ENCODE results near the gene AOPEP. TPM values are rescaled to one million over a fixed set of nuclear protein-coding genes. Genes with fewer than 3 reads are reported as not detected.

Gene AOPEP
- total RNA-seq, 1 donor from 2014 or later = 25.8 TPM

- H3K27ac Mint-ChIP-seq (ENCODE audit: unreplicated experiment) = no peak overlapping the region
- no peaks in the 10 kb centered on the region for H3K36me3 Mint-ChIP-seq (ENCODE audit: unreplicated experiment)
- peaks cover 3% of the 10 kb centered on the region for H3K27me3 Mint-ChIP-seq (ENCODE audit: unreplicated experiment)
- no peak for DNase-seq
- H3K9me3 Mint-ChIP-seq (ENCODE audit: unreplicated experiment) = peaks cover 4% of the 10 kb centered on the region
- no peak overlapping the region for H3K4me3 Mint-ChIP-seq (ENCODE audit: unreplicated experiment)
- no peaks in the 10 kb centered on the region for H3K4me1 Mint-ChIP-seq (ENCODE audit: low read depth, unreplicated experiment)
- TF ChIP-seq CTCF (IDR thresholded peaks at IDR 0.05; ENCODE audit: partially characterized antibody, unreplicated experiment) = no peak
These were observed 255.7 kb downstream of the AOPEP start for GRCh38 chr9:94982211-94982610.

- Mint-ChIP-seq H3K27ac (ENCODE audit: unreplicated experiment) (no peak overlapping the region), H3K9me3 (ENCODE audit: unreplicated experiment) (no peaks in the 10 kb centered on the region)
These were observed 257.1 kb downstream of the AOPEP start for GRCh38 chr9:94983552-94983951.

GRCh38 chr9:94984891-94985476, 258.5 kb downstream of the AOPEP start:
- DNase-seq = no peak
- Mint-ChIP-seq H3K4me1 (ENCODE audit: low read depth, unreplicated experiment) (no peaks in the 10 kb centered on the region), H3K4me3 (ENCODE audit: unreplicated experiment) (no peak overlapping the region), H3K36me3 (ENCODE audit: unreplicated experiment) (no peaks in the 10 kb centered on the region), H3K9me3 (ENCODE audit: unreplicated experiment) (no peaks in the 10 kb centered on the region), H3K27ac (ENCODE audit: unreplicated experiment) (no peak overlapping the region), H3K27me3 (ENCODE audit: unreplicated experiment) (no peaks in the 10 kb centered on the region)
- no peak for TF ChIP-seq CTCF (IDR thresholded peaks at IDR 0.05; ENCODE audit: partially characterized antibody, unreplicated experiment)

More at GRCh38 chr9:94983552-94983951, 257.1 kb downstream of the AOPEP start:
- no peak for DNase-seq
- no peak for TF ChIP-seq CTCF (IDR thresholded peaks at IDR 0.05; ENCODE audit: partially characterized antibody, unreplicated experiment)
- H3K27me3 Mint-ChIP-seq (ENCODE audit: unreplicated experiment) = peaks cover 3% of the 10 kb centered on the region
- H3K36me3 Mint-ChIP-seq (ENCODE audit: unreplicated experiment) = no peaks in the 10 kb centered on the region
- no peaks in the 10 kb centered on the region for H3K4me1 Mint-ChIP-seq (ENCODE audit: low read depth, unreplicated experiment)
- H3K4me3 Mint-ChIP-seq (ENCODE audit: unreplicated experiment) = no peak overlapping the region

- DNase-seq = no peak
- Mint-ChIP-seq H3K9me3 (ENCODE audit: unreplicated experiment) (no peaks in the 10 kb centered on the region), H3K4me3 (ENCODE audit: unreplicated experiment) (no peak overlapping the region), H3K27ac (ENCODE audit: unreplicated experiment) (no peak overlapping the region), H3K36me3 (ENCODE audit: unreplicated experiment) (no peaks in the 10 kb centered on the region), H3K4me1 (ENCODE audit: low read depth, unreplicated experiment) (no peaks in the 10 kb centered on the region), H3K27me3 (ENCODE audit: unreplicated experiment) (no peaks in the 10 kb centered on the region)
- no peak for TF ChIP-seq CTCF (IDR thresholded peaks at IDR 0.05; ENCODE audit: partially characterized antibody, unreplicated experiment)
These were observed 259.1 kb downstream of the AOPEP start for GRCh38 chr9:94985649-94986048.

GRCh38 chr9:94987731-94988130, 261.2 kb downstream of the AOPEP start:
- Mint-ChIP-seq H3K36me3 (ENCODE audit: unreplicated experiment) (no peaks in the 10 kb centered on the region), H3K27ac (ENCODE audit: unreplicated experiment) (no peak overlapping the region), H3K9me3 (ENCODE audit: unreplicated experiment) (no peaks in the 10 kb centered on the region), H3K4me1 (ENCODE audit: low read depth, unreplicated experiment) (no peaks in the 10 kb centered on the region), H3K4me3 (ENCODE audit: unreplicated experiment) (no peak overlapping the region), H3K27me3 (ENCODE audit: unreplicated experiment) (no peaks in the 10 kb centered on the region)
- DNase-seq = no peak
- no peak for TF ChIP-seq CTCF (IDR thresholded peaks at IDR 0.05; ENCODE audit: partially characterized antibody, unreplicated experiment)
